OCI-LY1 (cell line): ENCODE results near the gene DMKN.

Experiments used
- H2AFZ ChIP-seq: fragments of 200-600 bp; sonication (generic), shearing (Covaris generic); 2 replicates; pipeline ENCODE4 v1.6.0; 2014; ENCODE audit warnings: antibody characterized with exemption, mild to moderate bottlenecking, low read length
- H3F3A ChIP-seq: fragments of 200-600 bp; sonication (generic), shearing (Covaris generic); 2 replicates; pipeline ENCODE4 v1.6.0; 2014; ENCODE audit warnings: mild to moderate bottlenecking, antibody characterized with exemption, low read length, moderate library complexity; ENCODE audit not compliant: insufficient read depth
- H3K27ac ChIP-seq: fragments of 200-600 bp; sonication (generic); 2 replicates; pipeline ENCODE4 v1.5.1; 2014; ENCODE audit warnings: low read length, mixed run types, mild to moderate bottlenecking, low read depth; ENCODE audit not compliant: poor library complexity, severe bottlenecking
- H3K27me3 ChIP-seq: fragments of 200-600 bp; sonication (generic); 2 replicates; pipeline ENCODE4 v1.6.0; 2014; ENCODE audit warnings: antibody characterized with exemption, mild to moderate bottlenecking, low read length, moderate library complexity; ENCODE audit not compliant: insufficient read depth
- H3K36me3 ChIP-seq: fragments of 200-600 bp; sonication (generic); 2 replicates; pipeline ENCODE4 v1.6.1; 2014; ENCODE audit warnings: mild to moderate bottlenecking, antibody characterized with exemption, low read length, moderate library complexity, mixed read lengths; ENCODE audit not compliant: insufficient read depth
- H3K4me1 ChIP-seq: fragments of 200-600 bp; sonication (generic); 2 replicates; pipeline ENCODE4 v1.5.1; 2014; ENCODE audit warnings: mild to moderate bottlenecking, low read length, moderate library complexity; ENCODE audit not compliant: insufficient read depth, severe bottlenecking
- H3K4me2 ChIP-seq: fragments of 200-600 bp; sonication (generic), shearing (Covaris generic); 2 replicates; pipeline ENCODE4 v1.6.1; 2014; ENCODE audit warnings: low read length
- H3K4me3 ChIP-seq: fragments of 200-600 bp; sonication (generic); 2 replicates; pipeline ENCODE4 v1.5.1; 2014; ENCODE audit warnings: low read length, low read depth, mild to moderate bottlenecking, mixed read lengths; ENCODE audit not compliant: poor library complexity, severe bottlenecking
- H3K79me2 ChIP-seq: fragments of 200-600 bp; shearing (Covaris generic); 2 replicates; pipeline ENCODE4 v1.6.1; 2016; ENCODE audit warnings: mixed run types, low read length, mixed read lengths; ENCODE audit not compliant: insufficient read depth
- H3K9ac ChIP-seq: fragments of 200-600 bp; sonication (generic), shearing (Covaris generic); 2 replicates; pipeline ENCODE4 v1.6.1; 2014; ENCODE audit warnings: mild to moderate bottlenecking, low read length, mixed read lengths
- H3K9me2 ChIP-seq: fragments of 200-600 bp; sonication (generic), shearing (Covaris generic); 2 replicates; pipeline ENCODE4 v1.6.1; 2014; ENCODE audit warnings: low read depth, mild to moderate bottlenecking, low read length, mixed read lengths
- H3K9me3 ChIP-seq: fragments of 200-600 bp; shearing (Covaris generic); 2 replicates; pipeline ENCODE4 v1.6.1; 2014; ENCODE audit warnings: low read length, mixed read lengths
- H4K20me1 ChIP-seq: fragments of 200-600 bp; sonication (generic), shearing (Covaris generic); 2 replicates; pipeline ENCODE4 v1.6.0; 2016; ENCODE audit warnings: mild to moderate bottlenecking, low read length; ENCODE audit not compliant: insufficient read depth
- EZH2 ChIP-seq: fragments of 200-600 bp; sonication (generic), shearing (Covaris generic); IDR thresholded peaks from 2 replicates; pipeline ENCODE4 v1.8.0; 2017; ENCODE audit warnings: borderline replicate concordance, mixed run types, mild to moderate bottlenecking, antibody characterized with exemption, low read length, moderate library complexity, mixed read lengths
- TF ChIP-seq, protein P1 (sequence below): fragments of 200-600 bp; sonication (generic), shearing (Covaris generic); IDR thresholded peaks from 2 replicates; pipeline ENCODE4 v1.5.1; 2017; ENCODE audit warnings: mild to moderate bottlenecking, antibody characterized with exemption, low read length, moderate library complexity, mixed read lengths

The DMKN gene

GRCh38 chr19:35539314-35539713 is 25.9 kb upstream of the DMKN start:
- Histone ChIP-seq H3K4me3 (no peak overlapping the region), H3K79me2 (no peaks in the 10 kb centered on the region), H3K9me3 (no peaks in the 10 kb centered on the region), H3F3A (no peaks in the 10 kb centered on the region), H3K27me3 (no peaks in the 10 kb centered on the region), H4K20me1 (no peaks in the 10 kb centered on the region), H3K4me1 (peaks cover 21% of the 10 kb centered on the region), H3K9me2 (no peaks in the 10 kb centered on the region), H2AFZ (no peak overlapping the region), H3K36me3 (peaks cover 11% of the 10 kb centered on the region; the same call in 1 of the 2 replicates), H3K27ac (no peak overlapping the region), H3K9ac (no peak overlapping the region), H3K4me2 (no peak overlapping the region)
- TF ChIP-seq EZH2, result no peak
- TF ChIP-seq, protein P1, sequence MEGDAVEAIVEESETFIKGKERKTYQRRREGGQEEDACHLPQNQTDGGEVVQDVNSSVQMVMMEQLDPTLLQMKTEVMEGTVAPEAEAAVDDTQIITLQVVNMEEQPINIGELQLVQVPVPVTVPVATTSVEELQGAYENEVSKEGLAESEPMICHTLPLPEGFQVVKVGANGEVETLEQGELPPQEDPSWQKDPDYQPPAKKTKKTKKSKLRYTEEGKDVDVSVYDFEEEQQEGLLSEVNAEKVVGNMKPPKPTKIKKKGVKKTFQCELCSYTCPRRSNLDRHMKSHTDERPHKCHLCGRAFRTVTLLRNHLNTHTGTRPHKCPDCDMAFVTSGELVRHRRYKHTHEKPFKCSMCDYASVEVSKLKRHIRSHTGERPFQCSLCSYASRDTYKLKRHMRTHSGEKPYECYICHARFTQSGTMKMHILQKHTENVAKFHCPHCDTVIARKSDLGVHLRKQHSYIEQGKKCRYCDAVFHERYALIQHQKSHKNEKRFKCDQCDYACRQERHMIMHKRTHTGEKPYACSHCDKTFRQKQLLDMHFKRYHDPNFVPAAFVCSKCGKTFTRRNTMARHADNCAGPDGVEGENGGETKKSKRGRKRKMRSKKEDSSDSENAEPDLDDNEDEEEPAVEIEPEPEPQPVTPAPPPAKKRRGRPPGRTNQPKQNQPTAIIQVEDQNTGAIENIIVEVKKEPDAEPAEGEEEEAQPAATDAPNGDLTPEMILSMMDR, result no peak

- H3F3A ChIP-seq, result no peaks in the 10 kb centered on the region
- no peak overlapping the region for H2AFZ ChIP-seq
- no peaks in the 10 kb centered on the region for H3K36me3 ChIP-seq
- H3K27me3 ChIP-seq, result no peaks in the 10 kb centered on the region
- no peak overlapping the region for H3K4me3 ChIP-seq
- H3K79me2 ChIP-seq, result no peaks in the 10 kb centered on the region
- no peaks in the 10 kb centered on the region for H4K20me1 ChIP-seq
- TF ChIP-seq, protein P1, result no peak
- TF ChIP-seq EZH2, result no peak
- no peak overlapping the region for H3K9ac ChIP-seq
- no peaks in the 10 kb centered on the region for H3K9me3 ChIP-seq
- H3K4me2 ChIP-seq, result no peak overlapping the region
- H3K9me2 ChIP-seq, result no peaks in the 10 kb centered on the region
- H3K4me1 ChIP-seq, result no peaks in the 10 kb centered on the region
- H3K27ac ChIP-seq, result no peak overlapping the region
Observed at GRCh38 chr19:35534803-35535480, 21.5 kb upstream of the DMKN start.

- Histone ChIP-seq H3F3A (no peaks in the 10 kb centered on the region), H3K4me1 (no peaks in the 10 kb centered on the region), H3K27me3 (no peaks in the 10 kb centered on the region), H3K79me2 (no peaks in the 10 kb centered on the region), H3K27ac (no peak overlapping the region), H3K4me2 (no peak overlapping the region), H3K9ac (no peak overlapping the region), H4K20me1 (no peaks in the 10 kb centered on the region), H3K9me3 (no peaks in the 10 kb centered on the region), H3K36me3 (no peaks in the 10 kb centered on the region), H3K9me2 (no peaks in the 10 kb centered on the region), H3K4me3 (no peak overlapping the region), H2AFZ (no peak overlapping the region)
- TF ChIP-seq, protein P1, result no peak
- TF ChIP-seq EZH2, result no peak
Observed at GRCh38 chr19:35533822-35534392, 20.5 kb upstream of the DMKN start.
